Lung (tissue), 12 donors: ENCODE results near the gene PTPRD. TPM values are rescaled to one million over a fixed set of nuclear protein-coding genes. Genes with fewer than 3 reads are reported as not detected.
A peak's percentile ranks its signal among the peaks of the same experiment; 100 is the strongest.

Source experiments
- ATAC-seq: fragments of 200-7000 bp; cut with Tn5 transposase; one replicate; pipeline ENCODE4 v1.9.1; 2020; ENCODE audit warnings: moderate number of reproducible peaks; ENCODE audit not compliant: insufficient read depth, low FRiP score
- DNase-seq, 3 donors: peaks; one replicate each; pipeline ENCODE4 v3.0.0-alpha.2; 2013 to 2017
- H3K27ac ChIP-seq, 2 donors: one replicate each; pipeline ENCODE4 v1.5.1; 2013; ENCODE audit warnings: mild to moderate bottlenecking in 2 of 2, moderate library complexity in 2 of 2, control low read depth in 1 of 2, inconsistent platforms in 1 of 2, low read depth in 1 of 2, low read length in 1 of 2
- H3K27me3 ChIP-seq, 3 donors: one replicate each; pipeline ENCODE4 v1.5.1; 2013; ENCODE audit warnings: low read length in 2 of 3; ENCODE audit not compliant: control insufficient read depth in 3 of 3, insufficient read depth in 3 of 3
- H3K36me3 ChIP-seq, 4 donors: one replicate each; pipeline ENCODE4 v1.5.1; 2013; ENCODE audit warnings: low read length in 4 of 4, mild to moderate bottlenecking in 1 of 4, moderate library complexity in 1 of 4; ENCODE audit not compliant: control insufficient read depth in 4 of 4, insufficient read depth in 4 of 4
- H3K4me1 ChIP-seq, 5 donors: one replicate each; pipeline ENCODE4 v1.5.1; 2013; ENCODE audit warnings: low read length in 5 of 5, mild to moderate bottlenecking in 2 of 5, moderate library complexity in 1 of 5; ENCODE audit not compliant: control insufficient read depth in 5 of 5, insufficient read depth in 5 of 5
- H3K4me3 ChIP-seq: one replicate; pipeline ENCODE4 v1.5.1; 2013; ENCODE audit warnings: mild to moderate bottlenecking, control low read depth, moderate library complexity
- H3K9ac ChIP-seq, 2 donors: one replicate each; pipeline ENCODE4 v1.5.1; 2013; ENCODE audit warnings: low read length in 2 of 2, control low read depth in 1 of 2; ENCODE audit not compliant: insufficient read depth in 1 of 2
- H3K9me3 ChIP-seq, 4 donors: one replicate each; pipeline ENCODE4 v1.5.1; 2013; ENCODE audit warnings: low read length in 3 of 4, mild to moderate bottlenecking in 1 of 4, moderate library complexity in 1 of 4; ENCODE audit not compliant: control insufficient read depth in 4 of 4, insufficient read depth in 3 of 4
- CTCF ChIP-seq: IDR thresholded peaks from 2 replicates; pipeline ENCODE4 v1.5.1; 2012; ENCODE audit warnings: mild to moderate bottlenecking; ENCODE audit errors: control extremely low read depth, extremely low read depth
- WGBS, 2 donors: extraction: QIAGEN DNeasy Blood & Tissue Kit; methylation state at CpG; one replicate each; pipeline ENCODE4 v1.1.7; 2013; 5-methylcytosine and 5-hydroxymethylcytosine counted together
- polyA plus RNA-seq, 2 donors: library from polyadenylated mRNA; stranded (reverse); fragments of 200-250 nt; gene quantifications; one replicate each; pipeline ENCODE4 v1.2.1, GENCODE V29; 2013
- total RNA-seq, 2 donors: library from RNA; depleted of rRNA in 1 of 2; stranded (reverse); fragments of >200 nt in 1 of 2; gene quantifications; one replicate each; pipeline ENCODE4 v1.2.1, GENCODE V29; 2014 to 2021
- donor health status: control.
- donor health status: control.
- donor health status: Bipolar disorder and iron deficiency.
- donor health status: healthy.
- donor health status: DM: yes; HTN: yes; CAD: no.

PTPRD gene
- total and polyA plus RNA-seq, 4 donors, result 1.9 to 145 (median 13.7) TPM

DNA sequence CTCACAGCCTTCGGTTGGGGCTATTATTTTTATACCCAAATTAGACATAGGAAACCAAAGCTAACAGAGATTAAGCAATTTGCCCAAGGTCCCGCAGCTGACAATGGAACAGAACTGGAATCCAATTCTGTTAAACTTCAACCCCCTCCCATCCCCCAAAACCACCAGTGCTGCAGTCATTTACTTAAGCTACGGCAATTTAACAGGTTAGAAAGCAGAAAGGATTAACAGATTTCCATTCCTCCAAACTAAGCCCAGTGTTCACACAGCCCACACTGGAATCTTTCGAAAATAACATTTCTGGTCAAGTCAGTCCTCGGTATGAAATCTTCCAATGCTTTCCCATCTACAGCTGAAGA lies 1790.2 kb downstream of the PTPRD start:
- TF ChIP-seq CTCF, result no peak

GRCh38 chr9:8821910-8822666 lies 1790.7 kb downstream of the PTPRD start:
- ATAC-seq, result no peak
- H3K36me3 ChIP-seq, result no peaks in the 10 kb centered on the region
- TF ChIP-seq CTCF, result no peak
- 95 to 97% methylated on average over 4 of the region's 4 CpGs for WGBS, 2 donors
- H3K4me3 ChIP-seq, result no peak overlapping the region
- peak in 2 of 3 donors; percentile 23 to 47 for DNase-seq
- no peaks in the 10 kb centered on the region for H3K27me3 ChIP-seq
- H3K27ac ChIP-seq, result no peak overlapping the region
- peaks cover 0 to 2% (median 0%) of the 10 kb centered on the region in 4 donors for H3K9me3 ChIP-seq
- H3K4me1 ChIP-seq, result peaks cover 0 to 3% (median 0%) of the 10 kb centered on the region in 5 donors
- H3K9ac ChIP-seq, result no peak overlapping the region

More for the DNA sequence above, 1790.2 kb downstream of the PTPRD start:
- Histone ChIP-seq H3K4me3 (no peak overlapping the region), H3K27me3 (no peaks in the 10 kb centered on the region), H3K36me3 (no peaks in the 10 kb centered on the region), H3K9ac (no peak overlapping the region), H3K4me1 (peaks cover 0 to 3% (median 0%) of the 10 kb centered on the region in 5 donors), H3K27ac (no peak overlapping the region), H3K9me3 (peaks cover 0 to 2% (median 0%) of the 10 kb centered on the region in 4 donors)
- 88 to 90% methylated on average over 5 of the region's 5 CpGs for WGBS, 2 donors
- no peak for DNase-seq
- ATAC-seq, result no peak

DNA sequence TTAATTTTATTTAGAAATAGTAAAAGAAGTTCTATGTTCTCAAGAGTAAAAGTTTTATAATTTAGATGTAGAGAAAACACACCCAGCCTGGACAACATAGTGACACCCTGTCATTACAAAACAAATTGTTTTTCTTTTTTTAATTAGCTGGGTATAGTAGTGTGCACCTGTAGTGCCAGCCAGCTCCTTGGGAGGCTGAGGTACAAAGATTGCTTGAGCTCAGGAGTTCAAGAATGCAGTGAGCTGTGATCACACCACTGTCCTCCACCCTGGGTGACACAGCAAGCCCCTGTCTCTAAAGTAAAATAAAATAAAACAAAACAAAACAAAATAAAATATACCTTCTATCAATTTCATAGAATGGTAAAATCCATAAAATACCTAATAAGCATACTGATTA lies 1795.5 kb downstream of the PTPRD start:
- no peaks in the 10 kb centered on the region for H3K27me3 ChIP-seq
- peaks cover 0 to 3% (median 1%) of the 10 kb centered on the region in 4 donors for H3K36me3 ChIP-seq
- peaks cover 0 to 23% (median 0%) of the 10 kb centered on the region in 5 donors for H3K4me1 ChIP-seq
- H3K9me3 ChIP-seq, result no peaks in the 10 kb centered on the region
- H3K9ac ChIP-seq, result no peak overlapping the region
- DNase-seq, result no peak
- H3K27ac ChIP-seq, result no peak overlapping the region
- H3K4me3 ChIP-seq, result no peak overlapping the region
- ATAC-seq, result no peak
- TF ChIP-seq CTCF, result no peak

DNA sequence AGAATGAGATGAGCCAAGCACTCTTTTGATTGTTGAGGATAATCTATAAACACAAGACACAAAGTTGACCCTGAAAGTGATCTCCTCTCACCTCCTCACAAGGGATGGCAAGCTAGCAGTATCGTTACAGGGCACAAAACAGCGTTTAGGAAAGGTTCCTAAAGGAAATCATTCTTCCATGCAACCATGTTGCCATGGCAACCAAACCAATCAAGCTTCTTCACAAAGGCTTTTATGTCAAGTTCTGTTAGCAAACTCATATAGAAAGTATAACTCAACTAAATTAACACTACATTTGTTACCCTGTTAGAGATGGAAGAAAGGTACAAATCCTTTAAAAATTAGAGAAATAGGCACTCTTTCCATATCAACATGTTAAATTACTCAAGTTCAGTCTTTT lies 1796.4 kb downstream of the PTPRD start:
- H3K9me3 ChIP-seq, result no peaks in the 10 kb centered on the region
- H3K36me3 ChIP-seq, result peaks cover 0 to 3% (median 1%) of the 10 kb centered on the region in 4 donors
- ATAC-seq, result no peak
- WGBS, 2 donors, result 37 to 40% methylated on average over 2 of the region's 2 CpGs
- no peak for TF ChIP-seq CTCF
- DNase-seq, result peak in 2 of 3 donors; percentile 66 to 74
- H3K27ac ChIP-seq, result no peak overlapping the region
- no peak overlapping the region for H3K9ac ChIP-seq
- no peaks in the 10 kb centered on the region for H3K27me3 ChIP-seq
- H3K4me3 ChIP-seq, result no peak overlapping the region
- H3K4me1 ChIP-seq, result peaks cover 0 to 20% (median 0%) of the 10 kb centered on the region in 5 donors
